HG03354 (cell line): ENCODE results near the gene REM1.
"Not testable (repeated sequence)": the region's sequence is repeated elsewhere in the genome, so short reads cannot be mapped to it uniquely, and the experiment has no call there.

Experiments
- ATAC-seq: cut with Tn5 transposase; IDR thresholded peaks from one replicate; pipeline ENCODE4 v1.9.1; 2021; ENCODE audit warnings: mild to moderate bottlenecking; ENCODE audit not compliant: unreplicated experiment, poor library complexity, severe bottlenecking

The REM1 gene

GRCh38 chr20:31516651-31517050 lies 41.6 kb downstream of the REM1 start:
- ATAC-seq = no peak

- no peak for ATAC-seq
These were observed 42.3 kb downstream of the REM1 start for GRCh38 chr20:31517373-31517772.

- ATAC-seq = not testable (repeated sequence)
These were observed 46.2 kb downstream of the REM1 start for GRCh38 chr20:31521267-31521666.

- ATAC-seq = no peak
These were observed 47.6 kb downstream of the REM1 start for GRCh38 chr20:31522731-31523130.

- no peak for ATAC-seq
These were observed 48.5 kb downstream of the REM1 start for GRCh38 chr20:31523361-31524283.

- ATAC-seq = no peak
These were observed 52.2 kb downstream of the REM1 start for GRCh38 chr20:31527266-31527665.
